GM19395 (cell line): ENCODE measurements around the gene ABCA13.

Experiments used
- ATAC-seq: cut with Tn5 transposase; IDR thresholded peaks from one replicate; pipeline ENCODE4 v1.9.1; 2021; ENCODE audit warnings: mild to moderate bottlenecking, moderate library complexity; ENCODE audit not compliant: unreplicated experiment

ABCA13 gene

GRCh38 chr7:48505466-48505865 is 334.2 kb downstream of the ABCA13 start:
- no peak for ATAC-seq

- ATAC-seq = no peak
Observed at GRCh38 chr7:48506569-48506968, 335.3 kb downstream of the ABCA13 start.

- ATAC-seq = no peak
Observed at GRCh38 chr7:48511080-48511479, 339.8 kb downstream of the ABCA13 start.

- no peak for ATAC-seq
Observed at GRCh38 chr7:48512892-48513291, 341.6 kb downstream of the ABCA13 start.

DNA sequence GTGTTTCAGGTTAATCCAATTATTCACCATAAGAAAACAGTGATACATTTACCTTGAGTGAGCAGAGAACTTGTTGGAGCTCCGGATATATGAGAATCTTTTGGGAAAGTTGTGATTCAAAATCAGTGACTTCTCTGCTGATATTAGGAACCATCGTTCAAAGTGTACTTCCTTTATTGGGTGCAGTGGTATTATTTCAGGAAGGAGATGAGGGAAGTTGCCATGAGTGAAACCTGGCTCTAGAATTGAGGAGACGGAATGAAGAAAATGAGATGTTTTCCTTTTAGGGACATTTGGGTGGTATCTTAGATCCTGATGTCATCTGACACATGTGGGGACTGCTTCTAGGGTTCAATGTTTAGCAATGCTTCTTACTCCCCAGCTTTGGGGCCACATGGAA is 343.9 kb downstream of the ABCA13 start:
- ATAC-seq = no peak

DNA sequence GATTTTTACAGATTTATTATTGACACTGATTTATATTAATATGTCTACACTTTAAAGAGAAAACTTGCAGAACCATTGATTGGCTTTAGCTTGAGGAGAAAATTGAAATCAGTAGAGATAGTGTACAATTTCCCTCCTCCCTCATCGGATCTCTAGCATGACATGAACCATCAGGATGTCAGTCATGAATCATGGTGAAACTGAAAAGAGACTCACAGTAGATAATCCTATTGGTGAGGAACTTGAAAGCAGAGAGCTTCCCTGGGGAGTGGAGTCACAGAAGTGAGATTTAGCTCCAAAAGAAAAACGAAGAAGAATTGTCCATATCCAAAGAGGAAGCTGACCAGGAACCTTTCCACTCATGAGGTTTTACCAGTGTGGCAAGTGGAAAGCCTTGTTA is 346.8 kb downstream of the ABCA13 start:
- no peak for ATAC-seq

GRCh38 chr7:48522692-48523091 is 351.4 kb downstream of the ABCA13 start:
- no peak for ATAC-seq

- ATAC-seq = no peak
Observed at GRCh38 chr7:48525736-48526732, 354.8 kb downstream of the ABCA13 start.

- no peak for ATAC-seq
Observed at GRCh38 chr7:48528646-48529045, 357.4 kb downstream of the ABCA13 start.

DNA sequence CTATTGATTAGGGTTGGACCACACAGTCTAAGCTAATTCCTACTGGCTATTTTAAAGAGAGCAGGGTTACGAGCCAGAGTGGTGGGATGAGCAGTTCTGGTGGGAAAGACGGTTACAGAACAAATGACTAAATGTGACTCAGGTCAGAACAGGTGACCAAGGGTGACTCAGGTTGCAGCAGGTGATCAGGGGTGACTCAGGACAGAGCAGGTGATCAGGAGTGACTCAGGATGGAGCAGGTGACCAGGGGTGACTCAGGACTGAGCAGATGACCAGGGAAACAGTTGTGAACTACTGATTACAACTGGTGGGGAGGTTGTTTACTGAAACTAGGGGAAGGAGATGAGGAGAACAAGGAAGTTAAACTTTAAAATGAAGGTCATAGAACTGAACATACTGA is 366.3 kb downstream of the ABCA13 start:
- ATAC-seq = no peak

- no peak for ATAC-seq
Observed at GRCh38 chr7:48540746-48541145, 369.5 kb downstream of the ABCA13 start.

GRCh38 chr7:48548667-48549066 is 377.4 kb downstream of the ABCA13 start:
- no peak for ATAC-seq

DNA sequence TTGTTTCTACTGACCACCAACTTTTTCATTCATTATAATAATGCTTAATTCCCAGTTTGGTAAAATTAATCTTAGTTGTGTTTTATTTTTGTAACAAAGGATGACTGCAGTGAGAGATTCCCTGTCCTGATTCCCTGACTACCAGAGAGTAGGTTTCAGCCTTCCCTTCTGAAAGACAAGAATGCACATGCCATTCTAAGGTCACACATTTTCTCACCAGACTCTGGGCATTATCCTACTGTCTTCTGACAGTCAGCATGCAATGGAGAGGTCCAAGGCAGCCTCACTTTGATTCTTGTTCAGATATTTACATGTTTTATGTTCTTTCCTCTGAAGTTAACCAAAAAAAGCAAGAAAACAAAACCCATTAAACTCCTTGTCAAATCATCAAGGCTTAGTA is 380.4 kb downstream of the ABCA13 start:
- ATAC-seq = no peak

GRCh38 chr7:48563334-48563733 is 392.1 kb downstream of the ABCA13 start:
- no peak for ATAC-seq

DNA sequence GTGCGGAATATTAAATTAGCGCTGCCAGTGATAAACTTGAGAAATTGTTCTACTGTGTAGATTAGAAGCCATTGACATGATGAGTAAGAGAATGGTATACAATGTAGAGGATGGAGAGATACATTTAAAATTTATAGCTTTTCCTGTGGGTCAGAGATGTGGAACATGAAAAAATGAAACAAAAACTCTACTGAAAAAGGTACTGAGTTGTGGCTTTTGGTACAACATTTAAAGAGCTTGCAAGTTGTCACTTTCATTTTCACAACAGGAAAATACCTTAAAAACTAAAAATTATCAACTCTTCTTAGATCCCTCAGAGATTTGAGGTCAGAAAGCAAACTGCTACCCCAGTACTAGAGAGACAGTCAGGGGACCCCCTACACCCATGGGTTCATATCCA is 404.3 kb downstream of the ABCA13 start:
- ATAC-seq = no peak

- no peak for ATAC-seq
Observed at GRCh38 chr7:48587475-48587874, 416.2 kb downstream of the ABCA13 start.

DNA sequence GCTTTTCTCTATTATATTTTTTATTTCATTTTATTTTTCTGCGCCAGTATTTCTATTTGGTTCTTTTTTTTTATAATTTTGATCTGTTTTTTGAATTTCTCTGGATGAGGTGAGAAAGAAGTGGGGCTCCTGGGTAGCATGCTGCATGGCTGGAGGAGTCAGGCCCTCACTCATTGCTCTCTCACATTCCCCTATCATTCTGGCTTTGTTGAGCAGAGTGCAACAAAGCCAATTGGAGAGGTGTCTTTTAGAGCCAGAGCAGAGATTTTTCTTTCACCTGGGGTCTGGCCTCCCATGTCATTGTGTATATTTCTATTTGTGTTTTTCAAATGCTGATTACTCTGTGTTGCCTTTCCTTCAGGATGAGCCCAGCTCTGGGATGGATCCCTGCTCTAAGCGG is 423.1 kb downstream of the ABCA13 start:
- no peak for ATAC-seq

- ATAC-seq = no peak
Observed at GRCh38 chr7:48595756-48596155, 424.5 kb downstream of the ABCA13 start.

DNA sequence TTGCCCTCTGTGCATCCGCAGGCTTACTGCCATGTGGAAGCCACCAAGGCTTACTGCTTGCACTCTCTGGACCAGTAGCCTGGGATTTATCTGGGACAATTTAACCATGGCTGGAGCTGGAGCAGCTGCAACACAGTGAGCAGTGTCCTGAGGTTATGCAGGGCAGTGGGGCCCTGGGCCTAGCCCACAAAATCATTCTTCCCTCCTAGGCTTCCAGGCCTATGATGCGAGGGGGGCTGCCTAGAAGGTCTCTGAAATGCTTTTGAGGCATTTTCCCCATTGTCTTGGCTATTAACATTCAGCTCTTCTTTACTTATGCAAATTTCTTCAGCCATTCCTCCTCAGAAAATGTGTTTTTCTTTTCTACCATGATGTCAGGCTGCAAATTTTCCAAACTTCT is 439.4 kb downstream of the ABCA13 start:
- ATAC-seq = no peak

GRCh38 chr7:48611993-48612392 is 440.7 kb downstream of the ABCA13 start:
- no peak for ATAC-seq

GRCh38 chr7:48617508-48617907 is 446.2 kb downstream of the ABCA13 start:
- no peak for ATAC-seq

- no peak for ATAC-seq
Observed at GRCh38 chr7:48617993-48618392, 446.7 kb downstream of the ABCA13 start.

GRCh38 chr7:48621076-48621475 is 449.8 kb downstream of the ABCA13 start:
- ATAC-seq = no peak
